Epithelial cell of proximal tubule (primary cell): ENCODE measurements around the gene TNFAIP3. TPM values are rescaled to one million over a fixed set of nuclear protein-coding genes. Genes with fewer than 3 reads are reported as not detected.

ENCODE experiments used
- DNase-seq: peaks from one replicate; pipeline ENCODE4 v3.0.0-alpha.2; 2011; ENCODE audit warnings: low read depth
- H3K4me3 ChIP-seq: 2 replicates; pipeline ENCODE4 v1.5.1; 2011; ENCODE audit warnings: low read depth, mild to moderate bottlenecking, low read length
- total RNA-seq: library from RNA; depleted of rRNA; stranded (reverse); fragments of >200 nt; gene quantifications from 2 replicates; pipeline ENCODE4 v1.2.3, GENCODE V29; 2015
- TF ChIP-seq, protein P1 (sequence below): conservative IDR thresholded peaks from 2 replicates; pipeline ENCODE4 v1.5.1; 2012; ENCODE audit warnings: low read depth, mild to moderate bottlenecking, low read length

Gene TNFAIP3
- total RNA-seq, 1 donor from 2014 or later, result 13.6 TPM

DNA sequence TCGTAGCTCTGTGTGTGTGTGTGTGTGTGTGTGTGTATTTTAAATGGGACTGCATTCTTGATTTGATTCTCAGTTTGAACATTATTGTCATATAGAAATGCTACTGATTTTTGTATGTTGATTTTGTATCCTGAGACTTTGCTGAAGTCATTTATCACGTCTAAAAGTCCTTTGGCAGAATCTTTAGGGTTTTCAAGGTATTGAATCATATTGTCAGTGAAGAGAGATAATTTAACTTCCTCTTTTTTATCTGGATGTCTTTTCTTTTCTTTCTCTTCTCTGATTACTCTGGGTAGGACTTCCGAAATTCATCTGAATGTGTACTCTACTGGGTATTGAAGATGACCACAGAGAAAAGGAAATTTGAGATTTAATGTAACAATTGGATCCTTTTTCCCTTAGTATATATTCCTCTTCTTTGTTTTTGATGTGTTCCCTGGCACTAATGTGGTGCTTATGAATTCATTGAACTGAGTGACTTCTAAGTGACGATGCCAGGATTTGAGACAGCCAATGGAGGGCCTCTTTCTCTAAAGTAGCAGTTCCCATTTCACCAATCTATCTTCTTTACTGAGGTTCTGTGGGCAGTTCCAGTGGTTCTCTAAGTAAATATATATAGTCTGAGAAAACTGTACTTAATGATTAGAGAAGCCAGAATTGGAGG, 47.6 kb downstream of the TNFAIP3 start:
- DNase-seq, result no peak
- TF ChIP-seq, protein P1, sequence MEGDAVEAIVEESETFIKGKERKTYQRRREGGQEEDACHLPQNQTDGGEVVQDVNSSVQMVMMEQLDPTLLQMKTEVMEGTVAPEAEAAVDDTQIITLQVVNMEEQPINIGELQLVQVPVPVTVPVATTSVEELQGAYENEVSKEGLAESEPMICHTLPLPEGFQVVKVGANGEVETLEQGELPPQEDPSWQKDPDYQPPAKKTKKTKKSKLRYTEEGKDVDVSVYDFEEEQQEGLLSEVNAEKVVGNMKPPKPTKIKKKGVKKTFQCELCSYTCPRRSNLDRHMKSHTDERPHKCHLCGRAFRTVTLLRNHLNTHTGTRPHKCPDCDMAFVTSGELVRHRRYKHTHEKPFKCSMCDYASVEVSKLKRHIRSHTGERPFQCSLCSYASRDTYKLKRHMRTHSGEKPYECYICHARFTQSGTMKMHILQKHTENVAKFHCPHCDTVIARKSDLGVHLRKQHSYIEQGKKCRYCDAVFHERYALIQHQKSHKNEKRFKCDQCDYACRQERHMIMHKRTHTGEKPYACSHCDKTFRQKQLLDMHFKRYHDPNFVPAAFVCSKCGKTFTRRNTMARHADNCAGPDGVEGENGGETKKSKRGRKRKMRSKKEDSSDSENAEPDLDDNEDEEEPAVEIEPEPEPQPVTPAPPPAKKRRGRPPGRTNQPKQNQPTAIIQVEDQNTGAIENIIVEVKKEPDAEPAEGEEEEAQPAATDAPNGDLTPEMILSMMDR, result no peak
- H3K4me3 ChIP-seq, result no peak overlapping the region

DNA sequence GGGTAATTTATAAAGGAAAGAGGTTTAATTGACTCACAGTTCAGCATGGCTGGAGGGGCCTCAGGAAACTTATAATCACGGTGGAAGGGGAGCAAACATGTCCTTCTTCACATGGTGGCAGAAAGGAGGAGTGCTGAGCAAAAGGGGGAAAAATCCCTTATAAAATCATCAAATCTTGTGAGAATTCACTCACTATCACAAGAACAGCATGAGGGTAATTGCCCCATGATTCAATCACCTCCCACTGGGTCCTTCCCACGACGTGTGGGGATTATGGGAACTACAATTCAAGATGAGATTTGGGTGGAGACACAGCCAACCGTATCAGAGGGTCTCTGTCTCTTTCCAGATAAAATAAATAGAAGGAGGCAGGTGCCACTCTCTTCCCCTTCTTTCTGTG, 48.7 kb downstream of the TNFAIP3 start:
- TF ChIP-seq, protein P1, result no peak
- no peak for DNase-seq
- no peak overlapping the region for H3K4me3 ChIP-seq

DNA sequence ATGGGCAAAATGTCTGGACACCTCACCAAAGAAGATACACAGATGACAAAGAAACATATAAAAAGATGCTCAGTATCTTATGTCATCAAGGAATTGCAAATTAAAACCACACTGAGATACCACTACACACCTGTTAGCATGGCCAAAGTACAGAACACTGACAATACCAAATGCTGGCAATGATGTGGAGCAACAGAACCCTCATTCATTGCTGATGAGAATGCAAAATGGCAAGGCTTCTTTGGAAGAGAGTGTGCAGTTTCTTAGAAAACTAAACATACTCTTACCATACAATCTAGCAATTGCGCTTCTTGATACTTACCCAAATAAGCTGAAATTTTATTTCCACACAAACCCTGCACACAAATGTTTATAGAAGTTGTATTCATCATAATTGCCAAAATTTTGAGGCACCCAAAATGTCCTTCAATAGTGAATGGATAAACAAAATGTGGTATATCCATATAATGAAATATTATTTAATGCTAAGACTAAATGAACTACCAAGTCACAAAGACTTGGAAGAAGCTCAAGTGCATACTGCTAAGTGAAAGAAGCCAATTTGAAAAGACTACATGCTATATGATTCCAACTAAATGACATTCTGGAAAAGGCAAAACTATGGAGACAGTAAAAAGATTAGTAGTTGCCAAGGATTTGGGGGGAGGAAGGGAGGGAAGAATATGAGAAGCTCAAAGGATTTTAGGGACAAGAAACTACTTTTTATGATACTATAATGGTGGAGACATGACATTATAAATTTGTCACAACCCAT, 50.7 kb downstream of the TNFAIP3 start:
- no peak for DNase-seq
- H3K4me3 ChIP-seq, result no peak overlapping the region
- TF ChIP-seq, protein P1, result no peak

DNA sequence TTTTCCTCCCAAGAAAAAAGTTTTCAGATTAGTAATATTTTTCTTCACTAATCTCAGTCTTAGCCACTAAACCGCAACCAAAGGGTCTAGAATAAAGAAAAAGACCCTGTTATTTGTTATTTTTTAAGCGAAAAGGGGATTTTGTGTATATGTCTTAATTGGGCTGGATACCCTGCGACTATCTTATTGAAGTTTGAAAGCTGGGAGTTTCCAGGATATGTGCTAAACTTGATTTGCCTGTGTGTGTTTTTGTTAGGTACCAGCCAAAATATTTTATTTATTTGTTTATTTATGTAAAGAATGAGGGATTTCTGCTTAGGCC, 52.4 kb downstream of the TNFAIP3 start:
- no peak for DNase-seq
- H3K4me3 ChIP-seq, result no peak overlapping the region
- TF ChIP-seq, protein P1, result no peak

DNA sequence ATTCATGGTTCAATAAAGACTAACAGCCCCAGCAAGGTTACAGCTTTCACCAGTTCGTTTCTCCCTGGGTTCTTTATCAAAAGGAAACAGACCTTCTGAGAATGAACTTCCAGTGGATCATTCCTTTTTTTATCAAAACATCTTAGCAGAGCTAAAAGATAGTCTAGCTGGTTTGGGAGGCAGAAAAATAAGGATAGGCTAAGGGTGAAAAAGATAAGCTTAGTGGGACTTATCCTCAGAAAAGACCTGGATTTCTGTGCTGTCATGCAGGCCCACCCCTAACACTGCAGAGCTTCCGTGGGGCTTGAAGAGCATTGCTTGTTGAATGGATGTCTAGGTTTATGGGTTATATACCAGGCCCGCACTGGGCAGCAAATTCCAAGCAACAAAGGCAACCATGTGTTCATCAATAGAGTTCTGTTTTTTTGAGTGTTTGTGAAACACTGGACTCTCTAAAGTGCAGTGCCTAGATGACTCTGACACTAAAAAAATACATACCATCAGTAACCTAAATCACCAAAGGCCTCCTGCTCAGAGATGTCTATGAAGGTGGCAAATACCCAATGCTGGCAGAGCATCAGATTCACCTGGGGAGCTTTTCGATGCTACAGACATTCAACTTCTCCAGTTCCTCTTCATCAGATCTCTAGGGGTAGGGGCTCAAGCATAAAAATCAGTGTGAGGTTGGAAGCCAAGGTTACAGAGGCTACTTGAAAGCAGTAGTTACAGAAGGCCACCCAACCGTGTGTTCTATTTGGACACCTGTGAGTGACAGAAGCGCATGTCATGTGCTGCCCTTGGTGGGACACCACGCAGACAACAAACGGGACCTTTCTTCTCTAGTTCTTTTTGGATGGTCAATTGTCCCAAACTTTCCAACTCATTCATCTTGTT, 53.0 kb downstream of the TNFAIP3 start:
- DNase-seq, result no peak
- TF ChIP-seq, protein P1, result no peak
- H3K4me3 ChIP-seq, result no peak overlapping the region

DNA sequence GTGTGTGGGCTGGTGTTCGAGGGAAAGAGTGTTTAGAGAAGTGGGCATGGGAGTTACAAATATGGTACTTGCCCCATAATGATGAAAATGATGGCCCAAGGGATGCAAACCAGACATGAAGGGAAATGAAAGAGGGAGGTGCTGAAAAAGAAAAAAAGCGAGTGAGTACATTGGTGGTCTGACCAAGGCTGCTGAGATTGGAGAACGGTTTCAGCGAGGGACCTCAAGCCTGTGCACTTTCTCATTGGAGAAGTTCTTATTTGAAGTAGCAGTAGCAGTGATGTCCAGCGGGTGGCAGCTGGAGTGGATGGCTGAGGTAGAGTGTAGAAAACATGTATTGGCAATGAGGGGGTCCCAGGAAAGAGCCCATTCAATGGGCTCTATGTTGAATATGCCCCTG, 54.8 kb downstream of the TNFAIP3 start:
- TF ChIP-seq, protein P1, result peak; percentile 45
- H3K4me3 ChIP-seq, result no peak overlapping the region
- DNase-seq, result no peak
